HepG2 (cell line): Measurements from ENCODE around the gene RIOK3. TPM values are rescaled to one million over a fixed set of nuclear protein-coding genes. Genes with fewer than 3 reads are reported as not detected.

ENCODE experiments used
- CBFB ChIP-seq: sonication (generic); formaldehyde crosslinking; IDR thresholded peaks from 2 replicates; pipeline ENCODE4 v1.4.0; 2020; ENCODE audit warnings: missing genetic modification reagents
- FOXA3 ChIP-seq: IDR thresholded peaks from 2 replicates; pipeline ENCODE4 v1.6.1; 2016; ENCODE audit warnings: missing genetic modification reagents, missing compliant biosample characterization
- GABPA ChIP-seq, 2 experiments: IDR thresholded peaks; 2 replicates each; pipeline ENCODE4 v1.6.1; 2011 to 2016; ENCODE audit warnings: low read depth in 2 of 2, low read length in 1 of 2, missing biosample characterization in 1 of 2, missing genetic modification characterization in 1 of 2
- IRF2 ChIP-seq: IDR thresholded peaks from 2 replicates; pipeline ENCODE4 v1.6.1; 2018; ENCODE audit warnings: missing genetic modification reagents, missing compliant biosample characterization
- MAZ ChIP-seq, 2 experiments: sonication (generic) in 1 of 2; formaldehyde crosslinking in 1 of 2; IDR thresholded peaks; 2 replicates each; pipeline versions ENCODE4 v1.5.0 to v1.6.1; 2012 to 2020; ENCODE audit warnings: low read depth in 2 of 2, mild to moderate bottlenecking in 2 of 2, borderline replicate concordance in 1 of 2, improper control_type of control experiment in 1 of 2, low read length in 1 of 2, missing genetic modification reagents in 1 of 2, moderate library complexity in 1 of 2
- MYC ChIP-seq: sonication (generic); formaldehyde crosslinking; IDR thresholded peaks from 2 replicates; pipeline ENCODE4 v1.9.0; 2021; ENCODE audit warnings: missing genetic modification reagents, borderline replicate concordance
- REXO4 ChIP-seq: sonication (generic); formaldehyde crosslinking; IDR thresholded peaks from 2 replicates; pipeline ENCODE4 v1.8.0; 2022; ENCODE audit warnings: missing genetic modification reagents, mild to moderate bottlenecking, borderline replicate concordance
- TFE3 ChIP-seq: IDR thresholded peaks from 2 replicates; pipeline ENCODE4 v1.6.1; 2016
- ZBTB1 ChIP-seq: sonication (generic); formaldehyde crosslinking; IDR thresholded peaks from 2 replicates; pipeline ENCODE4 v1.4.0; 2020; ENCODE audit warnings: missing genetic modification reagents, borderline replicate concordance
- ZNF20 ChIP-seq: sonication (generic); formaldehyde crosslinking; IDR thresholded peaks from 2 replicates; pipeline ENCODE4 v1.4.0; 2020; ENCODE audit warnings: mild to moderate bottlenecking, moderate library complexity, missing genetic modification reagents
- ZNF619 ChIP-seq: sonication (generic); formaldehyde crosslinking; IDR thresholded peaks from 2 replicates; pipeline ENCODE4 v1.4.0; 2020; ENCODE audit warnings: mild to moderate bottlenecking, missing genetic modification reagents
- ZNF639 ChIP-seq: conservative IDR thresholded peaks from 2 replicates; pipeline ENCODE4 v1.6.1; 2018; ENCODE audit warnings: missing genetic modification reagents
- ZNF646 ChIP-seq: sonication (generic); formaldehyde crosslinking; IDR thresholded peaks from 2 replicates; pipeline ENCODE4 v1.9.0; 2021; ENCODE audit warnings: mild to moderate bottlenecking, missing genetic modification reagents
- ZNF670 ChIP-seq: sonication (generic); formaldehyde crosslinking; IDR thresholded peaks from 2 replicates; pipeline ENCODE4 v1.8.0; 2022; ENCODE audit warnings: mild to moderate bottlenecking, missing genetic modification reagents, borderline replicate concordance
- ZNF749 ChIP-seq: sonication (generic); formaldehyde crosslinking; IDR thresholded peaks from 2 replicates; pipeline ENCODE4 v1.8.0; 2022; ENCODE audit warnings: mild to moderate bottlenecking, missing genetic modification reagents, moderate library complexity, borderline replicate concordance
- ZNF879 ChIP-seq: sonication (generic); formaldehyde crosslinking; IDR thresholded peaks from 2 replicates; pipeline ENCODE4 v1.8.1; 2023; ENCODE audit warnings: missing genetic modification reagents
- polyA plus RNA-seq, 8 experiments: library from polyadenylated mRNA; depleted of rRNA in 3 of 8; stranded (reverse) in 7 of 8; unstranded in 1 of 8; fragments of >200 nt; fragmentation: Illumina TruSeq in 4 of 8; extraction: Trizol in 4 of 8; gene quantifications; 2 replicates each; pipeline versions ENCODE4 v1.2.1 to v1.2.3, GENCODE V29; 2011 to 2016; ENCODE audit warnings: low read depth in 4 of 8, missing spikeins in 1 of 8, mixed read lengths in 1 of 8; ENCODE audit not compliant: insufficient read depth in 1 of 8
- total RNA-seq, 5 experiments: library from RNA; depleted of rRNA; stranded (reverse); fragments of >200 nt; fragmentation: Illumina TruSeq; extraction: Trizol; gene quantifications; 2 replicates each; pipeline ENCODE4 v1.2.3, GENCODE V29; 2016; ENCODE audit warnings: low read depth in 1 of 5
- TF ChIP-seq, protein P1 (sequence below): IDR thresholded peaks from 2 replicates; pipeline ENCODE4 v1.6.1; 2016; ENCODE audit warnings: low read depth, control low read depth

Gene RIOK3
- total and polyA plus RNA-seq, 2 of the 13 experiments (the other 11 are each of a cell fraction or from before 2014, with no cell fraction given) = 26.7 to 36.0 TPM

- TF ChIP-seq CBFB (CRISPR knock-in tag) (no peak), ZNF639 (CRISPR knock-in tag) (no peak), ZNF646 (no peak), REXO4 (CRISPR knock-in tag) (no peak), ZNF20 (no peak), GABPA (IDR thresholded peaks at IDR 0.05; ENCODE audit: low read depth, low read length) (no peak), GABPA (CRISPR knock-in tag; IDR thresholded peaks at IDR 0.05; ENCODE audit: low read depth) (no peak), FOXA3 (CRISPR knock-in tag) (peak; percentile 17; the same call in 1 of the 2 replicates), MYC (CRISPR knock-in tag) (no peak), ZNF619 (CRISPR knock-in tag) (no peak), MAZ (IDR thresholded peaks at IDR 0.05; ENCODE audit: borderline replicate concordance, low read depth, low read length) (no peak), MAZ (CRISPR knock-in tag; IDR thresholded peaks at IDR 0.05; ENCODE audit: low read depth) (no peak), TFE3 (CRISPR knock-in tag) (peak; percentile 57; the same call in 1 of the 2 replicates), ZNF749 (CRISPR knock-in tag) (no peak), ZNF670 (no peak), IRF2 (CRISPR knock-in tag) (no peak), ZBTB1 (CRISPR knock-in tag) (no peak), ZNF879 (CRISPR knock-in tag) (no peak)
- TF ChIP-seq, protein P1, sequence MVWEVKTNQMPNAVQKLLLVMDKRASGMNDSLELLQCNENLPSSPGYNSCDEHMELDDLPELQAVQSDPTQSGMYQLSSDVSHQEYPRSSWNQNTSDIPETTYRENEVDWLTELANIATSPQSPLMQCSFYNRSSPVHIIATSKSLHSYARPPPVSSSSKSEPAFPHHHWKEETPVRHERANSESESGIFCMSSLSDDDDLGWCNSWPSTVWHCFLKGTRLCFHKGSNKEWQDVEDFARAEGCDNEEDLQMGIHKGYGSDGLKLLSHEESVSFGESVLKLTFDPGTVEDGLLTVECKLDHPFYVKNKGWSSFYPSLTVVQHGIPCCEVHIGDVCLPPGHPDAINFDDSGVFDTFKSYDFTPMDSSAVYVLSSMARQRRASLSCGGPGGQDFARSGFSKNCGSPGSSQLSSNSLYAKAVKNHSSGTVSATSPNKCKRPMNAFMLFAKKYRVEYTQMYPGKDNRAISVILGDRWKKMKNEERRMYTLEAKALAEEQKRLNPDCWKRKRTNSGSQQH (CRISPR knock-in tag) = no peak
Observed at GRCh38 chr18:23460285-23461273, 7.5 kb downstream of the RIOK3 start (continued).
